HG03457 (cell line): ENCODE results near the gene ADCY9.
"Not testable (repeated sequence)": the region's sequence is repeated elsewhere in the genome, so short reads cannot be mapped to it uniquely, and the experiment has no call there.

Experiments
- ATAC-seq: cut with Tn5 transposase; IDR thresholded peaks from one replicate; pipeline ENCODE4 v1.9.1; 2021; ENCODE audit warnings: moderate number of reproducible peaks; ENCODE audit not compliant: unreplicated experiment

Gene ADCY9

DNA sequence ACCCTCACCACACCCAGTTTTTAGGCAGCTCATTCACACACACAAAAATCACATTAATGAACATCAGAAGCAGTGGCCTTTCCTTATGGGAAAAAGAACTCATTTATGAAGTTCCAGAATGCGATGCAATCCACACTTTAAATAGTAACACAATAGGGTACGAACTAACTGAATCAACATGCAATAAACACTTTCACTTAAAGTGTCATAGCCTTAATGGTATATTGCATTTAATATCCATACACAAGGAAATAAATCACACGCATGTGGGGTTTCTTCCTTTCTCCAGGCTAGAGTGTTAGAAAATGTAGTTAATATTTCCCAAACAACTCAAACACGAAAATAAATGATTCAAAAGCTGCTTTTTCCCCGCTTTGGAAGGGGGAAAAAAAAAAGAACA is 19.7 kb downstream of the ADCY9 start:
- no peak for ATAC-seq

DNA sequence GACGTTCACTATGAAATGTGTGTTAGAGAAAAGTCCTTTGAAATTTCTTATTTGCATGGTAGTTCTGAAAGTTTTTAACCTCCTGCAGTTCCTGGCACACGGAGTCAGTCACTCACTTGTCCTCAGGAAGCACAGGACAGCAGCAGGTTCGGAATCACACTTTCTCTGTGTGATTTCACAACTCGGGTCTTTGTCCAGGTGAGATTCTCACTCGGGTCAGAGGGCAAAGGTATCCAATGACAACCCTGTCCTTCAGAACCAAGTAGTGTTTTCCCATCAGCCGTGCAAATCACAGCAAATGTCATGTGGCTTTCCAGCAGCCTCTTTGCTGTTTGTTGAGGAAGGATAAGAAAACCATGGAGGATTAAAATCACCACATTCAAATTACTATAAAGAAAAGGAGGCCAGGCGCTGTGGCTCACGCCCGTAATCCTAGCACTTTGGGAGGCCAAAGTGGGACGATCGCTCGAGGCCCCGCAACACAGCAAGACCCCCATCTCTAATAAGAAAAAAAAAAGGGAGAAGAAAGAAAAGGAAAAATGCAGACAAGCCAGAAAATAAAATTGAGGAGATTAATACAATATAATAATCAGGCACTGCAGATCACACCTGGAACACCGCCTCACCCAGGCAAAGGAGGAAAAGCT is 22.0 kb downstream of the ADCY9 start:
- ATAC-seq = no peak

DNA sequence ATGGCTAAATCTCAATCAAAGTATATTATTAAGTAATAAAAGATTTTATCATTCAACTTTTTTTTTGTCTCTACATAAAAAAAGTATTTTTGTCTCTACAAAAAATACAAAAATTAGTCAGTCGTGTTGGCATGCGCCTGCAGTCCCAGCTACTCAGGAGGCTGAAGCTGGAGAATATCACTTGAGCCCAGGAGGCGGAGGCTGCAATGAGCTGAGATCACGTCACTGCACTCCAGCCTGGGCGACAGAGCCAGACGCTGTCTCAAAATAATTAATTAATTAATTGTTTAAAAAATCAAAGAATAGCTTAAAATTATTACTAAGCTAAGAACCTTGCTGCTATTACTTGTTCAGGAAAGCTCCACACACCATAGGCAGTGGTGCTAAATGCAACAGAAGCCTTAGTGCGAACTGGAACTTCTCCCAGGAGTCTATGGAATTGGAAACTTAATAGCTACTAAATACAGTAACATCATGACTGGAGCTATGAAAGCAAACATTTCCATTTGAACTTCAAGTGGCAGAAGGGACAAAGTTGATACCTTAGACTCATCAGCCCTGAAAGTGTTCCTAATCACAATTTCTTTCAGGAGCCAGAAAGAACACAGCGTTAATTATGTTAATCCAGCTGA is 22.6 kb downstream of the ADCY9 start:
- no peak for ATAC-seq

DNA sequence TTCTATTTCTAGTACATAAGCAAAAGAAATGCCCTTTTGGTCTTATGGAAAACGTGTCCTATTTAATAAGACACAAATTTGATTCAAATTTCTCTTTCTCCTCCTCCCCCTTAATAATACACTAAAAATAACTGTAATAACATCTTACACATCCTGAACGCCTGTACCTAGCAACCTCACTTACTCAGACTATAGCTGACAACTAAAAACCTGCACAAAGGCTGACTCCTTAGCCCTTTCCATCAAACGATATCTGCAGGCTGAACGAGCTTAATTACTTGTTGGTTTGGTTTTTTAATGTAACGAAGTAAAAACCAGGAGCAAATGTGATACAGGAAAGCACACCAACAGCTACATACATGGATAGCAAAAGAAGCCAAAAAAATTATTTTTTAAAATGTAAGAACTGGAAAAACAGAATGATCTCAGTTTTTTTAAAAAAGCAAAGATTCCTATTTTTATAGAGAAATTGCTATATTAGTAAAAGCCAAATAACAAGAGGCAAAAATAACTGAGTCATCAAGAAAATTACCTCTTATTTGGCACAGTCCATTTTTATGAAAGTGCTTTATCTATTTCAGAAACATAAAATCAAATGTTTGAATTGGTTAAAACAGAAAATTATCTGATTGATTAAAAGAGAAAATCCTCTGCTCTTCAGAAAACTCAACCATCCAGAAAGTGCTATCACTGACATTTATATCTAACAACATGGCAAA is 23.5 kb downstream of the ADCY9 start:
- ATAC-seq = no peak

DNA sequence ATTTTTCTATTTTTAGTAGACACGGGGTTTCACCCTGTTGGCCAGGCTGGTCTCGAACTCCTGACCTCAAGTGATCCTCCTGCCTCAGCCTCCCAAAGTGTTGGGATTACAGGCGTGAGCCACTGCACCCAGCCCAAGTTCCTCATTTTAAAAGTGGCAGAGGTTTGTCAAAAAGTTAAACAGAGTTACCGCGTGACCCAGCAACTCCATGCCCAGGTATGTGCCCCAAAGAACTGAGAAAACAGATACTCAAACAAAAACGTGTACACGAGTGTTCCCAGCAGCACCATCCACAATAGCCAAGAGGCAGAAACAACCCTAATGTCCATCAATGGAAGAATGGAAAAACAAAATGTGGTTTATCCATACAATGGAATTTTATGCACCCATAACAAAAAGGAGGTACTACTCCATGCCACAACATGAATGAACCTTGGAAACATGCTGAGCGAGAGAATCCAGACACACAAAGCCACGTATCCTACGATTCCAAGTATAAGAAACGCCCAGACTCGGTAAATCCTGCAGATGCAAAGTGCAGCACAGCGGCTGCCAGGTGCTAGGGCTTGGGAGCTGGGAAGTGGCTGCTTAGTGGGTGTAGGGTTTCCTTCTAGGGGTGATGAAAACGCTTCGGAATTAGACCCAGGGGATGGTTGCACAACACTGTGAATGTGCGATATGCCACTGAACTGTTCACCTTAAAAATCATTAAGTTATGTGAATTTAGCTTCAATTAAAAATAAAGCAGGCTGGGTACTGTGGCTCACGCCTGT is 24.8 kb downstream of the ADCY9 start:
- ATAC-seq = no peak

DNA sequence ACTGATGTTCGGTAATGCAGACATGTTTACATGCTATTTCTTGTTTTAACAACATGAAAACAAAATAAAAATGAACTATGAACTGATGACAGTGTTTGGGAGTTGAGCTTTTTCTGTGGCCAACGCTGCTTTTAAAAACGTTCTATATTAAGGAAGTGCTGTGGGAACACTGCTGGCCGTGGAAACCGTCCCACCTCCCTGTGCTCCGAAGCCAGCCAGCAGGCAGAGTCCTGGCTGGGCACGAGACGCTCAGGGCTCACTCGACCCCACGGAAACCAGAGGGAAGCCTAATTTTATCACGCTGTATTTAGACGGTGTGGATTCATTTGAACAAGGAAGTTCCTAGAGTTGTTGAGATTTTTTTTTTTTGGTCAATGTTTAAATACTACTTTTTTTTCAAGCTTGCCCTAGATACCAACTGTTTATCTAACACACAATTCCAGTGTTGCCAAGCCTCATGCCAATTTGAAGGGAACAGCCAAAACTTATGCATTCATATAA is 25.8 kb downstream of the ADCY9 start:
- ATAC-seq = no peak

DNA sequence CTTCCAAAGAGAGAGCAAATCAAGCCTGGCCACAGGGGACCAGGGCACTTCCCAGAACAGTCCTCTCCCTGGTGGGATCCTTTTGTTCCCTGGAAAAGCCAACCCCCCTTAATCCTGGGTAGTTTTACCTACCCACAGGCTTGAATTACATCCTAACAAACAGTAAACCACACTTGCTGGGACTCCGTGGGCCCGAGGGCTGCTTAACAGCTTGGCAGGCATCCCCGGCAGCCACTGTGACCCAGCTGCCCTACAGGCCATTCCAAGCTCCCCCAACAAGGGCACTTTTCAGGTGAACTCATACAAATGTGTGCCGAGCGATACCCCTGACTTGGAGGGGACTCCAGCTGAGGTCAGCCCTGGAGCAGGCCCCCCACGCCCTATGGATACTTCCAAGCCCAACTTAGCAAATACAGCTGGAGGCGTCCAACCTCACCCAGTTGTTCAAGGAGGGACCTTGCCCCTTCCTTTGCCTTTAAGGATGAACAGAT is 26.4 kb downstream of the ADCY9 start:
- ATAC-seq = no peak

DNA sequence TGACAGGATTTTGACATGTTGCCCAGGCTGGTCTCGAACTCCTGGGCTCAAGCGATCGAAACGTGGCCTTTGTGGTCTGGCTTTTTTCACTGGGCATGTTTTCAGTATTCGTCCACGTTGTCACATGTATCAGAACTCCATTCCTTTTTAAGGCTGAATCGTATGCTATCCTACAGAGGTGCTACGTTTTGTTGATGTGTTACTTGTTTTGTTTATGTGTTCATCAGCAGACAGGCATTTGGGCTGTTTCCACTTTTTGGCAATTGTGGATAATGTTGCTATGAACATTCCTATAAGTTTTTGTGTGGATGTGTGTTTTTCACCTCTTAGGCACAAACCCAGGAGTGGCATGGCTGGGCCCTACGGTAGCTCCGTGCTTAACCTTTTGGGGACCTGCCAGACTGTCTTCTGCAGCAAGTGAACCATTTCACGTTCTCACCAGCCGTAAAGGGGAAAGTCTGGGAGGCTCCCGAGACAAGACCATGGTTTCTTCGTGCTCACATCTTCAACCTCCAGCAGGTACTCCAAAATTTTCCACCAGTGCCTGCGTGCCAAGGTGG is 26.9 kb downstream of the ADCY9 start:
- no peak for ATAC-seq

DNA sequence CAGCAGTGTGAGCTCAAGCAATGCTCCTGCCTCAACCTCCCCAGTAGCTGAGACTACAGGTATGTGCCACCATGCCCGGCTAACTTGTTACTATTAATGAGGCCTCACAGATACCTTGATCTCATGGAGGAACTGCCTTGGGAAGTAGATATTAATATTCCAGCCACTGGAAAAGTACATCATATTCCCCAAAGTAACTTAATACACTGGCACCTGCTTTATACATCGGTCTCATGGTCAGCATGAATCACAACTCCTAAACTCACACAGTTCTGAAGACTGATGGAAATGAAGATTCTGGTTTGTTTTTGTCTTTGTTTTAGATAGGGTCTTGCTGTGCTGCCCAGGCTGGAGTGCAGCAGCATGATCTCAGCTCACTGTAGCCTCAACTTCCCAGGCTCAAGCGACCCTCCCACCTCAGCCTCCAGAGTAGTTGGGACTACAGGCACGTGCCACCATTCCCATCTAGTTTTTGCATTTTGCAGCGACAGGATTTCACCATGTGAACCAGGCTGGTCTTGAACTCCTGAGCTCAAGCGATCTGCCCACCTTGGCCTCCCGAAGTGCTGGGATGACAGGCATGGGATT is 28.2 kb downstream of the ADCY9 start:
- no peak for ATAC-seq

DNA sequence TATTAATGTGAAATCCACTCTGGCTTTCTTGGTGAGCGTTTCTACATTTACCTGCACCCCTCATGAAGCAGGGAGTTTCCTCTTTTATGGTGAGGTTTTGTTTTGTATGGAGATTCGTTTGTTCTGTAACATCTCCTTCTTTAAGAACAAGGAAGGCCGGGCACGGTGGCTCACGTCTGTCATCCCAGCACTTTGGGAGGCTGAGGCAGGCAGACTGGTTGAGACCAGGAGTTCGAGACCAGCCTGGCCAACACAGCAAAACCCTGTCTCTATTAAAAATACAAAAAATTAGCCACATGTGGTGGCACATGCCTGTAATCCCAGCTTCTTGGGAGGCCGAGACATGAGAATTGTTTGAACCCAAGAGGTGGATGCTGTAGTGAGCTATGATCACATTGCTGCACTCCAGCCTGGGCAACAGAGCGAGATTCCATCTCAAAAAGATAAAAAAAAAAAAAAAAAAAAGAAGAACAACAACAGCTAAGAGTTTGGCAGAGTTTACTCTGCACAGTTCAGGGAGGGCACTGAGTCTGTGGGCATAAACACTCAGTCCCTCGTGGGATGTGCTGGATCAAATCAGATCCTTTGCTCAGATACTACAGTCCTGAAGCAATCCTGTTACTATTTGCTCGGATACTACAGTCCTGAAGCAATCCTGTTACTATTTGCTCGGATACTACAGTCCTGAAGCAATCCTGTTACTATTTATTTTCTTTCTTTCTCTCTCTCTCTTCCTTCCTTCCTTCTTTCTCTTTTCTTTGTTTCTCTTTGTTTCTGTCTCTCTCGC is 28.9 kb downstream of the ADCY9 start:
- no peak for ATAC-seq

DNA sequence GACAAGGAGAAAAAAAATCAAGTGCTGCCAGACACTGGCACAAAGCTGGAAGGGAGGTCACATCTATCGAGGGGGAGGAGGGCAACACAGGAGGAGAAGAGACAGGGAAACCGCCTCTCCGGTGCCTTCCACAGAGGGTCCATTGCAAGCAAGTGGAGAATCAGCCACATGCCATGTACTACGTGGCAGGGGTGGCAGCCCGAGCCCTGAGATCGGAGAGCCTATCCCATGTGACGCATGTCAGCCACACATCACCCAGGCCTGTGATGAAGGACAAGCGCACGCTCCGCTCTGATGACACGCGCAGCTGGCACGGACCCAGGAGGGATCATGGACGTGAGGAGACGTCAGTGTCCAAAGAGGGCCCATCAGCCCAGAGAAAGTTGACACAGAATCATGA is 30.1 kb downstream of the ADCY9 start:
- ATAC-seq = no peak

DNA sequence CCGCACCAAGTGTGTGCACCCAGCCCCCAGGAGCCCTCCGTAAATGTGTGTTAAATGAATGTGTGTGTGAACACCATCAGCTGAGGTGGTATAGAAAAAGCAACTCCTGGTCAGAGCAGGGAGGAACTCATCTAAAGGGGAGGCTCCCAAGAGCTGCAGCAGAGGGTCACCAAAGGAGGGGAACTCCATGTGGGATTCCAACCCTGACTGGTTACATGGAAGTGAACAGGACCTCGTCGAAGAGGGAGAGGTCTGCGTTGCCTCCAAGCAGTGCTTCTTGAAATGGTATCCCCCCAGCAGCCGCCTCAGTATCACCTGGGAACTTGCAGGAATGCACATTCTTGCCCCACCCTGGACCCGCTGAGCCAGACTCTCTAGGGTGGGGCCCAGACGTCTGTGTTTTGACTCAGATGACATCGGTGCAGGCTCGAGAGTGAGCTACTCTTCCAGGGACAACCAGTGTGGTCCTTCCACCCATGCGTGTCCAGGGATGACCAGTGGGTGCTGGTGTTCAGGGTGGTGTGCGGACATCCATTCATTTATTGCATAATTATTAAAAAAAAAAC is 30.8 kb downstream of the ADCY9 start:
- no peak for ATAC-seq

DNA sequence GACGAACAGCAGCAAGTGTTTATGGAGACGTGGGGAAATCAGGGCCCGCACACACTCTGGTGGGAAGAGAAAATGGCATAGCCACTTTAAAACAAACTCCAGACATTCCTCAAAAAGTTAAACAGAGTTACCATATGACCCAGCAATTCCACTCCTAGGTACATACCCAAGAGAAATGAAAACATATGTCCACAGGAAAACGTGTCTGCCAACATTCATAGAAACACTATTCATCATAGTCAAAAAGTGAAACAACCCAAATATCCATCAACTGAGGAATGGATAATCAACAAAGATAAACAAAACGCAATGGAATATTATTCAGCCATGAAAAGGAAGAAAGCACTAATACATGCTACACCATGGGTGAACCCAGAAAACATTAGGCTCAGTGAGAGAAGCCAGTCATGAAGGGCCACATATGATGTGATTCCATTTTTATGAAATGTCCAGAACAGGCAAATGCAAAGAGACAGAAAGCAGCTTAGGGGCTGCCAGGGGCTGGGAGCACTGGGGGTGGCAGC is 32.8 kb downstream of the ADCY9 start:
- no peak for ATAC-seq

DNA sequence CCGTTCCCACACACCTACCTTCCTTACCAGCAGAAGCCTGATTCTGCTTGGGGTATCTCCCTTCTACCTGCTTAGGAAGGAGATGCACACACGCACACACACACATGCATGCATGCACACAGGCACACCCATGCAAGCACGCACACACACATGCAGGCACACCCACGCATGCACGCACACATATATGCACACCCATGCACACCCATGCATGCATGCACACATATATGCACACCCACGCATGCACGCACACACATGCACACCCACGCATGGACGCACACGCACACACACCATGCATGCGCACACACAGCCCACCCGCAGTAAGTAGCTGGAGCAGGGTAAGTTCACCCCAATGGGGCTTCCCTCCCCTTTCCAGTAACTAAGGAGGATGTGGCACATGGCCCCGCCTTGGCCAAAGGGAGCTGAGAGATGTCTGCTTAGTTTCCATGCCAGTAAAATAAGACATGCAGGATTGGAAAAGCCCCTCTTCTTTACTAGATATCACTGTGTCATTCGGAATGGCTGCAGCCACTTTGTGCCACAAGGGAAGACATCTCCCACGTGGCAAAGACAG is 33.7 kb downstream of the ADCY9 start:
- no peak for ATAC-seq

DNA sequence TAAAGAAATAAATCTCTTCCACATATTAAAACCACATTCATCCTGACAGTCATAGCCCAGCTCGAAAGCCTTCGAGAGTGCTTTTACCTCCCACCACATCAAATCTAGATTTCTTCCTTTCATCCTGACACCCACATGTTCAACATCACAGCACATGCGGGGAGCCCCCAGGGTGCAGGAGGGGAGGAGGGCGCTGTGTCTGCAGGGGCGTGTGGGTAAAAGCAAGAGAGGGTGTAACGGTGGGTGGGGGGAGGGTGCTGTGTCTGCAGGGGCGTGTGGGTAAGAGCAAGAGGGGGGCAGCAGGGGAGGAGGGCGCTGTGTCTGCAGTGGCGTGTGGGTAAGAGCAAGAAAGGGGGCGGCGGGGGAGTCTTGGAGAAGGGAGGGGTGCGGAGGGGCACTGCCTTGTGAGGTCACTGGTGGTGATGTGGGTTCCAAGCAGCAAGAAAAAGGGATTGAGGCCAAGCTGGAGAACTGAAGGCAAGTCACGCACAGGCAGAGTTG is 34.7 kb downstream of the ADCY9 start:
- ATAC-seq = no peak

DNA sequence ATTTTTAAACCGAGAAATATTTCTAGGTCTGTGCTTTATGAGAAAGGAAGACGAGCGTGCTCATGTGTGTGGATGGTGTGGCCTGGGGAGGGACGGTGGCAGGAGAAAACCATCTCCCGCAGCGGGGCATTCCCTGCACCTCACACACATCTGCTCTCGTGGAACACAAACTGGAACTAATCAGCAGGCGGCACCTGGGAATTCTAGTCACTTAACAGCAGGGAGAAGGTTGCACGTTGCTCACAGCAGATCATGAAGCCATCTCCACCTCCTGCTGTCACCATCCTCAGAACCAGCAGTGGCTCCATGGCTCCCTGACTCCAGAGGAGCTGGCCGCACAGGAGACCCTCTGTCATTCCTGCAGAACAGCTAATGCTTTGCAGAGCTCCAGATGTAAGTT is 35.2 kb downstream of the ADCY9 start:
- no peak for ATAC-seq

DNA sequence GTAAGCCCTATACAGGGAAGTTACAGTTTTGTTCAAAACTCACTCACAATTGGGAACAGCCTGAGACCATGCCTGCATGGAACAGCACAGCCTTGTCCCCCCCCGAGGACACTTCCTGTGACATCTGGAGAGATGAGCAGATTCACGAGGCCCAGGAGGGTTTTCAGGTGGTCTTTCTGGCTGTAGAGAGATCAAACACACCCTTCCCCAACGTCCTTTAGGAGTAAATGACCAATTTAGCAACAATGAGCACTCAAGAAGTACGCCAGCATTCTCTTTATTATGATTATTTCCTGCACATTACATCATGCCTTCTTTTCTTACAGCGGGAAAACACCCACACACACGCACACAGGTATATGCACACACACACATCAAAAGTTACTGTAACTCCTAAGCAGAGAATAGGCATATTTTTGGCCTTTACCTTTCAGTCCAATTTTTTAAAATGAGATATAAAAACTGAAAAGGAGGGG is 39.0 kb downstream of the ADCY9 start:
- ATAC-seq = no peak

DNA sequence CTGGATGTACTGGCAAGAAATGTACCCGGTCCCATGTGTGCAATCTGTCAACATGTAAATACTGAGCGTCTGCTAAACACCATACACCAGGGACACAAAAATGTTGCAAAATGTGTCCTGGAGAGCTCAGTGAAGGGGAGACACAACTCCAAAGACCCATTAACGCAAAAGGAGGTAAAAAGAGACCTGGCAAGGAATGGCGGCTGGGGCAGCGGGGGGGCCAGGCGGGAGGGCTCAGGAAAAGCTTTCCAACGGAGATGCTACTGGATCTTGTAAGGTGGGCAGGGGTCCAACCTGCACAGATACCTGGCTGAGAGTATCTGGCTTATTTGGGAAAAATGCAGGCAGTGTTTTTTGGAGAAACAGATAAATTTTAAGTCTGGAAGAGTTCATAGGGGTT is 40.7 kb downstream of the ADCY9 start:
- ATAC-seq = no peak

DNA sequence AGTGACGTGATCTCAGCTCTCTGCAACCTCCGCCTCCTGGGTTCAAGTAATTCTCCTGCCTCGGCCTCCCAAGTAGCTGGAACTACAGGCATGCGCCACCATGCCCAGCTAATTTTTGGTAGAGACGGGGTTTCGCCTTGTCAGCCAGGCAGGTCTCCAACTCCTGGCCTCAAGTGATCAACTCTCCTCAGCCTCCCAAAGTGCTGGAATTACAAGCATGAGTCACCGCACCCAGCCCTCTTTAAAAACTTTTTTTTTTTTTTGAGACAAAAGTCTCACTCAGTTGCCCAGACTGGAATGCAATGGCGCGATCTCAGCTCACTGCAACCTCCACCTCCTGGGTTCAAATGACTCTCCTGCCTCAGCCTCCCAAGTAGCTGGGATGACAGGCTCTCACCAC is 43.1 kb downstream of the ADCY9 start:
- ATAC-seq = not testable (repeated sequence)
